Endothelial cell (in vitro differentiated cells): ENCODE data around the gene SWAP70. TPM values are rescaled to one million over a fixed set of nuclear protein-coding genes. Genes with fewer than 3 reads are reported as not detected.

ENCODE experiments used
- DNase-seq: peaks from one replicate; pipeline ENCODE4 v3.0.0; 2021; ENCODE audit warnings: low spot score
- H3K27ac Mint-ChIP-seq: one replicate; pipeline ENCODE4 v1.8.0; 2021; ENCODE audit warnings: mixed read lengths, inconsistent platforms; ENCODE audit not compliant: unreplicated experiment
- H3K27me3 Mint-ChIP-seq: one replicate; pipeline ENCODE4 v1.8.0; 2021; ENCODE audit warnings: mild to moderate bottlenecking, moderate library complexity, mixed read lengths, inconsistent platforms; ENCODE audit not compliant: unreplicated experiment
- H3K36me3 Mint-ChIP-seq: one replicate; pipeline ENCODE4 v1.8.0; 2021; ENCODE audit warnings: mild to moderate bottlenecking, low read depth, mixed read lengths, inconsistent platforms; ENCODE audit not compliant: unreplicated experiment
- H3K4me1 Mint-ChIP-seq: one replicate; pipeline ENCODE4 v1.8.0; 2021; ENCODE audit warnings: mild to moderate bottlenecking, mixed read lengths, inconsistent platforms; ENCODE audit not compliant: unreplicated experiment
- H3K4me3 Mint-ChIP-seq: one replicate; pipeline ENCODE4 v1.8.0; 2021; ENCODE audit warnings: mild to moderate bottlenecking, mixed read lengths, inconsistent platforms; ENCODE audit not compliant: unreplicated experiment
- H3K9me3 Mint-ChIP-seq: one replicate; pipeline ENCODE4 v1.8.0; 2021; ENCODE audit warnings: mixed read lengths, inconsistent platforms; ENCODE audit not compliant: unreplicated experiment
- total RNA-seq: library from RNA; stranded (reverse); fragmentation: NEBNext Ultra II Directional; extraction: Animal tissue kit (Norgen Biotek cat#: 25700); gene quantifications from one replicate; pipeline ENCODE4 v1.2.1, GENCODE V29; 2021; ENCODE audit not compliant: unreplicated experiment
- TF ChIP-seq, protein P1 (sequence below): fragments of 200-600 bp; sonication (generic); IDR thresholded peaks from one replicate; pipeline ENCODE4 v1.5.0; 2021; ENCODE audit warnings: antibody characterized with exemption; ENCODE audit not compliant: unreplicated experiment

The SWAP70 gene
- total RNA-seq, 1 donor from 2014 or later: 36.0 TPM

GRCh38 chr11:9669954-9670353 is 6.1 kb downstream of the SWAP70 start:
- Mint-ChIP-seq H3K9me3 (no peaks in the 10 kb centered on the region), H3K4me3 (no peak overlapping the region), H3K27me3 (peaks cover 1% of the 10 kb centered on the region), H3K4me1 (peaks cover 26% of the 10 kb centered on the region), H3K36me3 (peaks cover 7% of the 10 kb centered on the region), H3K27ac (no peak overlapping the region)
- DNase-seq: no peak
- TF ChIP-seq, protein P1, sequence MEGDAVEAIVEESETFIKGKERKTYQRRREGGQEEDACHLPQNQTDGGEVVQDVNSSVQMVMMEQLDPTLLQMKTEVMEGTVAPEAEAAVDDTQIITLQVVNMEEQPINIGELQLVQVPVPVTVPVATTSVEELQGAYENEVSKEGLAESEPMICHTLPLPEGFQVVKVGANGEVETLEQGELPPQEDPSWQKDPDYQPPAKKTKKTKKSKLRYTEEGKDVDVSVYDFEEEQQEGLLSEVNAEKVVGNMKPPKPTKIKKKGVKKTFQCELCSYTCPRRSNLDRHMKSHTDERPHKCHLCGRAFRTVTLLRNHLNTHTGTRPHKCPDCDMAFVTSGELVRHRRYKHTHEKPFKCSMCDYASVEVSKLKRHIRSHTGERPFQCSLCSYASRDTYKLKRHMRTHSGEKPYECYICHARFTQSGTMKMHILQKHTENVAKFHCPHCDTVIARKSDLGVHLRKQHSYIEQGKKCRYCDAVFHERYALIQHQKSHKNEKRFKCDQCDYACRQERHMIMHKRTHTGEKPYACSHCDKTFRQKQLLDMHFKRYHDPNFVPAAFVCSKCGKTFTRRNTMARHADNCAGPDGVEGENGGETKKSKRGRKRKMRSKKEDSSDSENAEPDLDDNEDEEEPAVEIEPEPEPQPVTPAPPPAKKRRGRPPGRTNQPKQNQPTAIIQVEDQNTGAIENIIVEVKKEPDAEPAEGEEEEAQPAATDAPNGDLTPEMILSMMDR: no peak

DNA sequence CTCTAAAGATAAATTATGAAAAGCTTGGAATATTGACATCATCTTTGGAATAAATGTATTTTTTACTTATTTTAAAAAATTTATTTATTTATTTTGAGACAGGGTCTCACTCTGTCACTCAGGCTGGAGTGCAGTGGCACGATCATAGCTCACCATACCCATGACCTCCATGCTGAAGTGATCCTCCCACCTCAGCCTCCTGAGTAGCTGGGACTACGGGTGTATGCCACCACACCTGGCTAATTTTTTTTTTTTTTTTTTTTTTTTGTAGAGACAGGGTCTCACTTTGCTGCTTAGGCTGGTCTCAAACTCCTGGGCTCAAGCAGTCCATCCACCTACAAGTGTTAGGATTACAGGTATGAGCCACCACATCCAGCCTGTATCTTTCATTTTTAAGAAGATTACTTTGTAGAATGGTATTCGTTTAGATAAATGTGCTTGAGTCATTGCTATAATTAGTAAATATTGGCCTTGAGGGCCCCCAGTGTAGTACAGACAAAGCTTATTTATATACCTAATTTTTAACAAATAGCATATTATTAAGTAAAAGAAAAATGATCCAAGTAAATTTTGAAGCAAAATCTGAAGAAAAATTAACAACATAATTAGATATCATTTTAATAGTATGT is 8.5 kb downstream of the SWAP70 start:
- Mint-ChIP-seq H3K9me3 (no peaks in the 10 kb centered on the region), H3K27ac (no peak overlapping the region), H3K4me1 (peaks cover 28% of the 10 kb centered on the region), H3K27me3 (peaks cover 6% of the 10 kb centered on the region), H3K36me3 (peaks cover 4% of the 10 kb centered on the region), H3K4me3 (no peak overlapping the region)
- TF ChIP-seq, protein P1: no peak
- DNase-seq: no peak

GRCh38 chr11:9672918-9673317 is 9.0 kb downstream of the SWAP70 start:
- Mint-ChIP-seq H3K27me3 (peaks cover 6% of the 10 kb centered on the region), H3K27ac (no peak overlapping the region), H3K4me1 (peaks cover 32% of the 10 kb centered on the region), H3K36me3 (peaks cover 4% of the 10 kb centered on the region), H3K4me3 (no peak overlapping the region), H3K9me3 (no peaks in the 10 kb centered on the region)
- TF ChIP-seq, protein P1: no peak
- no peak for DNase-seq

- H3K27me3 Mint-ChIP-seq: peaks cover 6% of the 10 kb centered on the region
- no peaks in the 10 kb centered on the region for H3K36me3 Mint-ChIP-seq
- no peak for DNase-seq
- peak overlapping the region; percentile 70 for H3K27ac Mint-ChIP-seq
- H3K9me3 Mint-ChIP-seq: no peaks in the 10 kb centered on the region
- TF ChIP-seq, protein P1: no peak
- H3K4me3 Mint-ChIP-seq: no peak overlapping the region
- H3K4me1 Mint-ChIP-seq: peaks cover 32% of the 10 kb centered on the region
Observed at GRCh38 chr11:9675691-9676090, 11.8 kb downstream of the SWAP70 start.

GRCh38 chr11:9677951-9678350 is 14.1 kb downstream of the SWAP70 start:
- no peaks in the 10 kb centered on the region for H3K9me3 Mint-ChIP-seq
- TF ChIP-seq, protein P1: no peak

More at GRCh38 chr11:9677951-9678350, 14.1 kb downstream of the SWAP70 start:
- peaks cover 6% of the 10 kb centered on the region for H3K27me3 Mint-ChIP-seq
- H3K4me1 Mint-ChIP-seq: peaks cover 35% of the 10 kb centered on the region
- H3K4me3 Mint-ChIP-seq: no peak overlapping the region
- H3K27ac Mint-ChIP-seq: no peak overlapping the region
- DNase-seq: no peak
- no peaks in the 10 kb centered on the region for H3K36me3 Mint-ChIP-seq
